ENCODE data around the gene LIG1.
A peak's percentile ranks its signal among the peaks of the same experiment; 100 is the strongest.
"Not testable (repeated sequence)": the region's sequence is repeated elsewhere in the genome, so short reads cannot be mapped to it uniquely, and the experiment has no call there.

The LIG1 gene

GRCh38 chr19:48120505-48120904 is 49.6 kb downstream of the LIG1 start:
- DNase-seq, result no peak

DNA sequence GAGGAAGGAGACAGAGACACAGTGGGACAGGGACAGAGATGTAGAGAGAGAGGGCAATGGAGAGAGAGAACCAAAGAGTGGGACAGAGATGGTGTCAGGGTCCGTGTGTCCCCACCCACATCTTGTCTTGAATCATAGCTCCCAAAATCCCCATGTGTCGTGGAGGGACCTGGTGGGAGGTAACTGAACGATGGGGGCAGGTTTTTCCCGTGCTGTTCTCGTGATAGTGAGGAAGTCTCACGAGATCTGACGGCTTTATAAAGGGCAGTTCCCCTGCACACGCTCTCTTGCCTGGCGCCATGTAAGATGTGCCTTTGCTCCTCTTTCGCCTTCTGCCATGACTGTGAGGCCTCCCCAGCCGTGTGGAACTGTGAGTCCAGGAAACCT is 52.0 kb downstream of the LIG1 start:
- no peak for DNase-seq

DNA sequence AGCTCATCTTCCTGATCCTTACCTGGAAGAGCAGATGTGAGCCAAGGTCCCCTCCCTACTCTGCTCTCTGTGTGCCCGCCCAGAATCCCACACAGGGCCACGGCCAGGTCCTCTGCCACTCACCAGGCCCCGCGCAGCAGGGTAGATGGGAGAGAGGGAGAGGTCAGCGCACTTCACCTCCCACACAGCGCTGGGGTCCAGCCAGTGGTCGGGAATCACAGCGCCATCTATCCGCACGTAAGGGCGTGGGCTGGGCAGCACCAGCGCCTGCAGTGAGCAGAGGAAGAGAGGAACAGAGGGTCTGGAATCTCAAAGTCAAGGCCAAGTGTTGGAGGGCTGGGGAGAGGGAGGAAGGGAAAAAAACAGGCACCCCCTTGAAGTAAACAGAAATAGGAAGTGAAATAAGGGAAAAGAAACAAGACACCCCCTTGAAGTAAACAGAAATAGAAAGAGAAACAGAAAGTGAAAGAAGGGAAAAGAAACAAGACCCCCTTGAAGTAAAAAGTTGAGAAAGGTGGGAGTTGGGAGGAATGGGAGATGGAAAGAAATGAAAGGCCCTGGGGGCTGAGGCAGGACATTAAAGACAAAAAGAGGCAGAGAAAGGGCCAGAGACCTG is 52.5 kb downstream of the LIG1 start:
- DNase-seq, result no peak

DNA sequence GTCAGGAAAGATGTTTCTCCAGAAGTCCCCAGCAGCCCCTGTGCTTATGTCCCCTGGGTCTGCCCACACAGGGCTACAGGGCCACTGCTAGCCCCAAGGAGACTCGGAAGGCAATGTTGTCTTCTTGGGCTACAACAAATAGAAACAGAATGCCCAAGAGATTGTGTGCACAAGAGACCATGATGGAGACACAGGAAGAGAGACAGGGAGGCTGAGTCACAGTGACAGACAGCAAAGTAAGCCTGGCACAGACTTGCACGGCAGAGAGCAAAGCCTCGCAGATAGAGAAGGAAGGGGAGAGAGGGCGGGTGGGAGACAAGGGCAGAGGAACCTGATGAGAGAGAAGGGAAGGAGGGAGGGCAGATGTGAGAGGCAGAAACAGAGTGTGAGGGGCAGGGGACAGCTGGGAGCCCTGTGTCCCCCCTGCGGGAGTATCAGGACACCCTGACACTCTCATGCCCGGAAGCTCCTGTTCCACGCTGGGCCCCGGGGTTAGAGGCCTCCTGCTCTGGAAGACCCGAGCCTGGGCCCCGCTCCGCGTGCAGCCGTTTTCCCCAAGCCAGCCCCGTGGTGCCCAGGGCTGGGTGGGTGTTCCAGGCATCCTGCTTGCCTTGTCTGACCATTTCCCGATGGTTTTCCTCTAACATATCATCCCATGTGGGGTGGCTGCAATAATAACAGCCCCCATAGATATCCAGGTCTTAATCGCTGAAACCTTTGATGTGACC is 56.8 kb downstream of the LIG1 start:
- DNase-seq, result no peak

- no peak for DNase-seq
Observed at GRCh38 chr19:48111280-48111679, 58.9 kb downstream of the LIG1 start.

DNA sequence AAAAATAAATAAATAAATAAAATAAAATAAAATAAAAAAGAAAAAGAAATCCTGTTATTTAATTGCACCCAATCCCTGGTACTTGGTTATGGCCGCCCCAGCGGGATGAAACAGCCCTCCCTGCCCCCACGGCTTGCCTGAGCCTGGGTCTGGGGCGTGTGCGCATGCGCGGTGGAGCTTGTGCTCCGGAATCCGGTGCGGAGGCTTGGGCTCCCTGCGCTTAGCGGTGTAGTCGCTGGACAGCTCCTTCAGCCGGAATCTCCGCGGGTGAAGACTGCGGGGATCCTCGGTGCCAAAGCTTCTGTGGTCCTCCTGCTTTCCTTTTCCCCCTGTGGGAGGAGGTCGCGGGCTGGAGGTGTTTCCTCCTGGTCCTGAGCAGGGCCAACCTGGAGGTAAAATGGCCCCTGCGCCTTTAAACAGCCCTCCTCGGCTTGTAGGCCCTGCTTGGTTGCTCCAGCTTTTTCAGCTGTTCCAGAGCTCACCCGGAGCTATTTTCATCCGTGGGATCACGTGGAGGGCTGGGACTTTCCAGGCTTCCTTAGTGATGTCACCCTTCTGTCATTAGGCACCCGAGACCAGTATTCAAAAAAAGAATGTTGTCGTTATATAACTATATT is 59.7 kb downstream of the LIG1 start, which contains the start of gene PLA2G4C:
TSS of gene PLA2G4C (minus strand) at position 468 of the 617 bp plus-strand sequence. CDS start 4,288 bp downstream, outside the sequence.
- peak; percentile 96 for DNase-seq

GRCh38 chr19:48108997-48109782 is 61.0 kb downstream of the LIG1 start:
- DNase-seq, result no peak

DNA sequence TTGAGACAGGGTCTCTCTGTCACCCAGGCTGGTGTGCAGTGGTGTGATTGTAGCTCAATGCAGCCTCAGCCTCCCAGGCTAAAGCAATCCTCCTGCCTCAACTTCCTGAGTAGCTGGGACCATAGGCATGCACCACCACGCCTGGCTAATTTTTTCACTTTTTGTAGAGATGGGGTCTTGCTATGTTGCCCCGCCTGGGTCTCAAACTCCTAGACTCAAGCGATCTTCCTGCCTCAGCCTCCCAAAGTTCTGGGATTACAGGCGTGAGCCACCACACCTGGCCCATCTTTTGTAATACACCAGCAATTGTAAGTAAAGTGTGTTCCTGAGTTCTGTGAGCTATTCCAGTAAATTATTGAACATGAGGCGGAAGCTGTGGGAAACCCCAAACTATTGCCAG is 66.2 kb downstream of the LIG1 start:
- no peak for DNase-seq

- peak; percentile 66 for DNase-seq
Observed at GRCh38 chr19:48102870-48103751, 67.0 kb downstream of the LIG1 start.

GRCh38 chr19:48095612-48096175 is 74.5 kb downstream of the LIG1 start:
- no peak for DNase-seq

GRCh38 chr19:48094855-48095203 is 75.3 kb downstream of the LIG1 start:
- no peak for DNase-seq

DNA sequence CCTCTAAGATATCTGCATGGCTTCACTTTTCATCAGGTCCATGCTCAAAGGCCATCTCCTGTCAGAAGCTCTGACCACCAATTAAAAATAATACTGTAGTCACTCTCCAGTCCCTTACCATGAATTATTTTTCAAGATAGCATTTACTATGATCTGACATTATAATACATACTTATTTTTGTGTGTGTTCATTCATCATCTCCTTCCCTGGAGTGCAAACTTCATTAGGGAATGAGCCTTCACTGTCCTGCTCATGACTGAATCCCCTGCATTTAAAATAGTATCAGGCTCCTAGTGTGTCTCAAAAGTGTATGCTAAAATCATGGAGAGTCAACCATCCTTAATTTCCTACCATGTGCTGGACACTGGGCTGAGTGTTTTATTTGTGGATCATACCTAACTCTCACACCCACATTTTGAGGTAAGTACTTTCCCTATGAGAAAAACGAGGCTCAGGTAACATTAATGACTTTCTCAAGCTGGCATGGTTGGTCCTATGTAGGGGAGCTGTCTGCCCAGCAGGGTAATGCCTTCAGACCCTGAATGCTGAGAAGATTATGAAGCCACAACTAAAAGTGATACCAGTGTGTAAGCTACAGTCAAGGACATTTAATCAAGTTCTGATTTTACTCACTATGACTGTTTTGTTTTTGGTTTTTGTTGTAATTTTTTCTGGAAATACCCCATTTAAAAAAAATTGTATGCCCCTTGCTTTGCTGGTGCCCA is 75.9 kb downstream of the LIG1 start:
- DNase-seq, result no peak

DNA sequence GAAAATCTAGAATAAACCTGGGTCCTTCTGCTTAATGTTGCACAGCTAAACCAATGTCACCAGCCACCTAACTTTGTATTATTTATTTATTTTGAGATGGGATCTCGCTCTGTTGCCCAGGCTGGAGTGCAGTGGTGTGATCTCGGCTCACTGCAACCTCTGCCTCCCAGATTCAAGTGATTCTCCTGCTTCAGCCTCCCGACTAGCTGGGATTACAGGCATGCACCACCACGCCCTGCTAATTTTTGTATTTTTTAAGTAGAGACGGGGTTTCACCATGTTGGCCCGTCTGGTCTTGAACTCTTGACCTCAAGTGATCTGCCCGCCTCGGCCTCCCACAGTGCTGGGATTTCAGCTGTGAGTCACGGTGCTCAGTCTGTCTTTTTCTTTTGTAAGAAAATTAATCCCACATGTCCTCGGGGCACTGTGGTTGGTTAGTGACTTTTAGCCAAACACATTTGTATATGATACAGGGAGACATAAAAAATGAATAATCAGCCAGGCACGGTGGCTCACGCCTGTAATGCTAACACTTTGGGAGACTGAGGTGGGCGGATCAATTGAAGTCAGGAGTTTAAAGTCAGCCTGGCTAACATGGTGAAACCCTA is 78.9 kb downstream of the LIG1 start:
- not testable (repeated sequence) for DNase-seq

DNA sequence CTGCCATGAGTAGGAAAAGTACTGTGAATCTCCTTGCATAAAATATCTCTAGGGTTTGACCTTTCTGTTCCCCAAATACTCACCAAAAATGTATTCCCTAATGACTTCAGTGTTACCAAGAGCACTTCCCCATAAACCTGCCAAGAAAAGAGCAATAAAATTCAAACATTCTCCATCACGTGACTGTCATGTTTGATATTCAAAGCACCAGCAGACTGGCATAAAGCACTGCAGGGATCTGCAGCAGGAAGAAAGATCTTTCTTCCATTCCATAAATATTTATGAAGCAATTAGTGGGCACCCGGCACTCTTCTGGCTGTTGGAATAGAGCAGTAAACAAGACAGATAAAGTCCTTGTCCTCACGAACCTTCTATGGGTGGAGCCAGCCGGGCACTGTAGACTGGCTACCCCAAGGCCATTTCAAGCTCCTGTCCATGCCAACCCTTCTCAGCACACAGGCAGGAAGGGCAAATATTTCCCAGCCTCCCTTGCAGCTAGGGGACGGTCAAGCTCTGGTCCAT is 79.8 kb downstream of the LIG1 start:
- DNase-seq, result no peak

GRCh38 chr19:48088991-48089390 is 81.2 kb downstream of the LIG1 start:
- not testable (repeated sequence) for DNase-seq

- DNase-seq, result peak; percentile 24
Observed at GRCh38 chr19:48085904-48086864, 84.0 kb downstream of the LIG1 start.

GRCh38 chr19:48085076-48085475 is 85.1 kb downstream of the LIG1 start:
- DNase-seq, result no peak

DNA sequence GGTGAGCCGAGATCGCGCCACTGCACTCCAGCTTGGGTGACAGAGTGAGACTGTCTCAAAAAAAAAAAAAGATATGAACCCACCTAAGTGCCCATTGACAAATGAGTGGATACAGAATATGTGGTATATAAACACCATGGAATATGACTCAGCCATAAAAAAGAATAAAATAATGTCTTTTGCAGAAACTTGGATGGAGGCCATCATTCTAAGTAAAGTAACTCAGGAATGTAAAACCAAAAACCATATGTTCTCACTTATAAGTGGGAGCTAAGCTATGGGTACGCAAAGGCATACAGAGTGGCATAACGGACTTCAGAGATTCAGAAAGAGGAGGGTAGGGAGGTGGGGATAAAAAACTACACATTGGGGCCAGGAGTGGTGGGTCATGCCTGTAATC is 89.0 kb downstream of the LIG1 start:
- no peak for DNase-seq

- not testable (repeated sequence) for DNase-seq
Observed at GRCh38 chr19:48070177-48070769, 99.9 kb downstream of the LIG1 start.
